Medulla oblongata (tissue), 1 donor: ENCODE measurements around the gene TMC6.
"Not testable (repeated sequence)": the region's sequence is repeated elsewhere in the genome, so short reads cannot be mapped to it uniquely, and the experiment has no call there.

Experiments used
- DNase-seq: peaks from one replicate; pipeline ENCODE4 v3.0.0-alpha.2; 2015; ENCODE audit errors: extremely low spot score

The TMC6 gene

GRCh38 chr17:78159575-78160158, 31.1 kb upstream of the TMC6 start:
- no peak for DNase-seq

- peak; percentile 63 for DNase-seq
Measured at GRCh38 chr17:78154903-78155811, 26.6 kb upstream of the TMC6 start.

GRCh38 chr17:78151514-78152008, 23.0 kb upstream of the TMC6 start:
- no peak for DNase-seq

GRCh38 chr17:78148286-78149016, 19.9 kb upstream of the TMC6 start:
- no peak for DNase-seq

- no peak for DNase-seq
Measured at GRCh38 chr17:78147315-78147998, 18.9 kb upstream of the TMC6 start.

- no peak for DNase-seq
Measured at GRCh38 chr17:78146881-78147280, 18.3 kb upstream of the TMC6 start.

GRCh38 chr17:78146471-78146869, 17.9 kb upstream of the TMC6 start:
- no peak for DNase-seq

- DNase-seq = peak; percentile 56
Measured at GRCh38 chr17:78144736-78145641, 16.4 kb upstream of the TMC6 start.

GRCh38 chr17:78144147-78144719, 15.7 kb upstream of the TMC6 start:
- peak; percentile 95 for DNase-seq

- DNase-seq = no peak
Measured at GRCh38 chr17:78143214-78144146, 14.9 kb upstream of the TMC6 start.

GRCh38 chr17:78142119-78142861, 13.7 kb upstream of the TMC6 start:
- no peak for DNase-seq

GRCh38 chr17:78141437-78142118, 13.0 kb upstream of the TMC6 start:
- no peak for DNase-seq

- DNase-seq = peak; percentile 64
Measured at GRCh38 chr17:78140169-78141051, 11.9 kb upstream of the TMC6 start.

GRCh38 chr17:78139861-78140168, 11.3 kb upstream of the TMC6 start:
- not testable (repeated sequence) for DNase-seq

- DNase-seq = no peak
Measured at GRCh38 chr17:78138204-78139060, 9.9 kb upstream of the TMC6 start.
